ENCODE results near the gene TCF15. TPM values are rescaled to one million over a fixed set of nuclear protein-coding genes. Genes with fewer than 3 reads are reported as not detected.

The TCF15 gene
- total RNA-seq: not detected in 2 replicates
- polyA plus RNA-seq (2012): not detected

- DNase-seq (ENCODE audit: low read depth): no peak
Measured at GRCh38 chr20:610130-611046, at the start of gene TCF15. Gene TCF15, minus strand, starts transcription at chr20:610309. Its CDS starts 72 bp downstream, at chr20:610237.

- no peak for DNase-seq (ENCODE audit: low read depth)
Measured at GRCh38 chr20:658731-659291, 48.7 kb upstream of the TCF15 start.

GRCh38 chr20:658202-658601, 48.1 kb upstream of the TCF15 start:
- DNase-seq (ENCODE audit: low read depth): no peak

- DNase-seq (ENCODE audit: low read depth): no peak
Measured at GRCh38 chr20:655726-656624, 45.9 kb upstream of the TCF15 start.

- no peak for DNase-seq (ENCODE audit: low read depth)
Measured at GRCh38 chr20:654417-654750, 44.3 kb upstream of the TCF15 start.

GRCh38 chr20:653590-654416, 43.7 kb upstream of the TCF15 start:
- DNase-seq (ENCODE audit: low read depth): no peak

- DNase-seq (ENCODE audit: low read depth): peak; percentile 90
Measured at GRCh38 chr20:653110-653589, 43.0 kb upstream of the TCF15 start, which contains the start of gene SRXN1. Gene SRXN1, minus strand, starts transcription at chr20:653200. Its CDS starts 15 bp downstream, at chr20:653185.

GRCh38 chr20:652615-653109, 42.6 kb upstream of the TCF15 start:
- DNase-seq (ENCODE audit: low read depth): peak; percentile 34

- DNase-seq (ENCODE audit: low read depth): no peak
Measured at GRCh38 chr20:651713-652614, 41.9 kb upstream of the TCF15 start.

- DNase-seq (ENCODE audit: low read depth): no peak
Measured at GRCh38 chr20:650954-651353, 40.8 kb upstream of the TCF15 start.

- DNase-seq (ENCODE audit: low read depth): no peak
Measured at GRCh38 chr20:650281-650680, 40.2 kb upstream of the TCF15 start.

GRCh38 chr20:647479-648019, 37.4 kb upstream of the TCF15 start:
- no peak for DNase-seq (ENCODE audit: low read depth)

GRCh38 chr20:646868-647233, 36.7 kb upstream of the TCF15 start:
- no peak for DNase-seq (ENCODE audit: low read depth)

- DNase-seq (ENCODE audit: low read depth): no peak
Measured at GRCh38 chr20:646107-646867, 36.2 kb upstream of the TCF15 start.

GRCh38 chr20:645318-646106, 35.4 kb upstream of the TCF15 start:
- DNase-seq (ENCODE audit: low read depth): peak; percentile 59

- no peak for DNase-seq (ENCODE audit: low read depth)
Measured at GRCh38 chr20:644692-645317, 34.7 kb upstream of the TCF15 start.
